UCSD-AML1 (cell line): ENCODE measurements around the gene CORO1C.
"Not testable (repeated sequence)": the region's sequence is repeated elsewhere in the genome, so short reads cannot be mapped to it uniquely, and the experiment has no call there.

Experiments used
- DNase-seq: peaks from one replicate; lab custom pipeline; 2025; ENCODE audit not compliant: unreplicated experiment; lab: John Stamatoyannopoulos, UW

CORO1C gene

GRCh38 chr12:108620236-108620879 lies 111.0 kb downstream of the CORO1C start:
- DNase-seq = no peak

DNA sequence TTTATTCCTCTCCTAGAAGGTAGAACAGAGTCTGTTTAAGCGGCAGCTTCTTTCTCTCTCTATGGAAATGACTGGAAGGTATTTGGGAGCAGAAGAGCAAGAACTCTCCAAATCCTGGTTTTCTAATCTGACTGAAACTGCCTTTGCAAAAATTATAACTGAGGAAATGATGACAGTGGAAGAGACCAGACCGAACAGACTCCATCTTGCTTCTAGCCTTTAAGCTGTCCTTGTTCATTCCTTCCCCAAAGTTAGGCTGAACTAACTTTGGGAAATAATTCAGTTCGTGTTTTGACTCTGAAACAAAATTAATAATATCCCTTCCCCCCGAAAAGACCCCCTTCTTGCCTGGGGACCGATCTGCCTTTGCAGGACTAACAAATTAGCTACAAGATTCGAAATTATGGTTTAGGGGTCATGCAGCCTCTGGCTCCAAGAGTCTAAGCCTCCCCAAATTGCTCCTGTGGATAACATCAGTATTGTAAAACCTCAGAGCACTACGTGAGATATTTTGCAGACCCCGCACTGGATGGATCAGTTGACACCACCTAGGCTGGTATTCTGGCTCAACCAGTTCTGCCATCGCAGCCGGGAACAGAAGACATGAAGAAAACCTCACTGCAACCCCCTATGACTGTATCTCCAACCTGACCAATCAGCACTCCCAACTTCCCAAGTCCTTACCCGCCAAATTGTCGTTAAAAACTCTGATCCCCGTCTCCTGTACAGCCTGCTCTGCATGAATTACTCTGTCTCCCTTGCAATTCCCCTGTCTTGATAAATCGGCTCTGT lies 111.8 kb downstream of the CORO1C start:
- DNase-seq = no peak

DNA sequence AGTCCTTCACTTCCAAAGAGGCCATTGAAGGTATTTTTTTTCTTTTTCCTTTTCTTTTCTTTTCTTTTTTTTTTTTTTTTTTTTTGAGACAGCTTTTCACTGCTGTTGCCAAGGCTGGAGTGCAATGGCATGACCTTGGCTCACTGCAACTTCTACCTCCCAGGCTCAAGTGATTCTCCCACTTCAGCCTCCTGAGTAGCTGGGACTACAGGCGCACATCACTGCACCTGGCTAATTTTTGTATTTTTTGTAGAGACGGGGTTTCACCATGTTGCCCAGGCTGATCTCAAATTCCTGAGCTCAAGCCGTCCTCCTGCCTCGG lies 112.4 kb downstream of the CORO1C start:
- not testable (repeated sequence) for DNase-seq

DNA sequence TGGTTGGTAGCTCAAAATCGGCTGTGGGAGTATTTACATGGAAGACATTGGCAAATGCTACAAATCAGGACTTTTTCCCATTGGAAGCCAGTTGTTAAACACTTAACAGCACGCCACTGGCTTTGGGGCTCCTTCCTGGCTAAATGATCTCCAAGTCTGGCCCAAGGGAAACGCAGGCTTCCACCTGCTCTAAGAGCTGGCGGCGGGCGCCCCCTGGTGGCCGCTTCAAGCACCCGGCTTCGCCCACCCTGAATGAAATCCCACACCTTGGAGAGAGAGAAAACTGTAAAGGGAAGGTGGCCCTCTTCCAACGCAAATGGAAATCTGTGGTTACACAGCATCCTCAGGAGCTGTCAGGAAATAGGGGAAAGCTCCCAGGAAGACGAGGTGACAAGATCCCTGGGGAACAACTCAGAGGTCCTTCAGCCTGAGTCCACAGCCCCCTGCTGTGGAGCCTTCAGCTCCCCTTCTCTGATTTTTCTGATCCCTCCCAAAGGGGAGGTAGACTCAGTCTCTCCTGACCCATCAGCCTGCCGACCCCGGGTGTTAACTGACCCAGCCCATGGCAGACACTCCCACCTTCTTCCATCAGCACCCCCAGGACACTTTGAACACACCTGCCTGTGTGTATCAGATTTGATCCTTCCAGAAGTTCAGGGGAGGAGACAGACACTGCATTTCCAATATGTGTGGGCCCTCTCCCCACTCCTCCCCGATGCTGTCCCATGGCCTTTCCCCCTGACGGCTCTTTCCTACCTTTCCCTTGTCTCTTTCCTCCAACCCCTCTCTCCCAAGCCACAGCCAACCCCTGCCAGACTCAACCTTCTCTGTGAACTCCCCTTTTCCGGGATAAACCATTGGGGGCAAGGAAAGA lies 113.0 kb downstream of the CORO1C start:
- DNase-seq = peak; percentile 82

DNA sequence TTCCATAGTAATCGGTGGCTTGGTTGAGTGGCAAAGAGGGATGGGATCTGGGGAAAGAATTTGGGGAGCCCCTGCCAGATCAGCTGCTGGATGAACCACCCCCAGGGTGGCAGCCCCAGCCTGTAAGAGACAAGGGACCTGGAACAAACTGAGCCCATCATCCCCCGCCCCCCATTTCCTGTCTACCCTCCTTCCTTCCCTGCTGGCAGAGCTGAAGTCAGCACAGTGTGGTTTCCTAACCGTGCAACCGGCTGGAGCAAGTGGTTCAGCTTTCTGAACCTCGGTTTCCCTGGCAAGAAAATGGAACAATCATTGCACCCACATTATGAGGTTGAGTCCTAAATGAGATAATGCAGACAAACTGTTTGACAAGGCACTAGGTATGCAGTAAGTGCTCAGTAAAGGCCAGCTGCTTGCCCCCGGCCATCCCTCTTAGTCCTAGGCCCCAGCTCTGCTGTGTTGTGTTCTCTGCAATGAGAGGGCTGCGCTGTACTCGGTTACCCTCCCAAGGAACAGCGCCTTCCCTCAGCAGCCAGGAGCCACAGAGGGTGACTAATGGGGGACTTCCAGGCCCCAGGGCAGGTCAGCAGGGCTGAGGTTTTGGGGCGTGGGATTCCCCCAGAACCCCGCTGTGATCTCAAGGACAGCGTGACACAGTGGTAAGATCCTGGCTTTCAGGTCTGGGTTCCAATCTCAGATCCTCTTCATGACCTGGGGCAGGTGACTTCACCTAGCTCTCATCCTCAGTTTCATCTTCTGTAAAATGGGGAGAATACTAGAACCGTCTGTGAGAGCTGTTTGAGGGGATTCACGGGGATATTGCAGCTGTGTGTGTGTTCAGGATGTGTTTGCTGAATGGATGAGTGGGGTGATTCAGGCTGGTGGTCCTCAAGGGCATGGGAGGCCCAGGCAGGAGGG lies 114.1 kb downstream of the CORO1C start:
- peak; percentile 63 for DNase-seq

GRCh38 chr12:108616359-108616758 lies 115.0 kb downstream of the CORO1C start:
- DNase-seq = no peak

DNA sequence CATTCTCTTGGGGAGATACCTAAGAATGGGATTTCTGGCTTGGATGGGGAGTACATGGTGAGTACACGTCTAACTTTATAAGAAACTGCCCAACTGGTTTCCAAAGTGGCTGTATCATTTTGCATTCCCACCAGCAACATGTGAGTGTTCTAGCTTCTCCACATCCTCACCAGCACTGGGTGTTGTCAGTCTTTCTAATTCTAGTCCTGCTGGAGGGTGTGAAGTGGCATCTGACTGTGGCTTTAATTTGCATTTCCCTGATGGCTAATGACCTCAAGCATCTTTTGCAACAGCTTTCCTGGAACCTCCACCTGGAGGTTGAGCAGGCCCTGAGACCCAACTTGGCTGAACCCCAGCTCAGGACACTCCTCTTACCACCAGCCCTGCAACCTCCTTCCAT lies 115.4 kb downstream of the CORO1C start:
- no peak for DNase-seq

DNA sequence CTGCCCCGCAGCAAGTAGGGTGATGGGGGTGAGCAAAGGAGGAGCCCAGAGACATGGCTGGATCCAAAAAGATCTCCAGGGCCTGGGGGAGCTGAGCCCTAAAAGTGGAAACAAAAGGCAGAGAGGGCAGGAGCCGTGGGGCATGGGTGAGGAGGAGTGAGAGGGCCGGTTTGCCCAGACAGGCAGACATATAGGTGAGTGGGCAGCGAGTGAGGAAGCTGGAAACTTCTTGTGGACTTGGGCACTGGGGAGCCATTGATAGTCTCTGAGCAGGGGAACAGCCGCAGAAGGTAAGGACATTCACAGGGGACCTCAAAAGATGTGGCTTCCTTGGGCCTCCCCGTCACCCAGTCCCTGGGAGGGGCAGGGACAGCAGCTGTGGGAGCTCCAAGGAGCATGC lies 116.7 kb downstream of the CORO1C start:
- DNase-seq = no peak

DNA sequence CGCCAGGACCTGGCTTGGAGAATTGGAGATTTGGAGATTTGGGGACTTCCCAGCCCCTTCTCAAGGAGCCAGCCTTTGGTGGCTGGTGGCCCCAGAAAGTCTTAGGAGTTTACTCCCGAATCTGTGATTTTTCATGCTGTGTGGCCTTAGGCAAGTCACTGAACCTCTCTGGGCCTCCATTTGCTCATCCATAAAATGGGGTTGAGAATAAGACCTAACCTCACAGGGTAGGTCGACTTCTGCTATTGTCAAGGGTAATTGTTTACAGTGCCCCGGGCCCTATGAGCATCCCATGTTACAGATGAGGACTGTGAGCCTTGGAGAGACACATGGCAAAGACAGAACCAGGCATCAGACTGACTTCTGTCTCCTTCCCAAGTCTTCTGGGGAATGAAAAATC lies 117.3 kb downstream of the CORO1C start:
- DNase-seq = no peak

DNA sequence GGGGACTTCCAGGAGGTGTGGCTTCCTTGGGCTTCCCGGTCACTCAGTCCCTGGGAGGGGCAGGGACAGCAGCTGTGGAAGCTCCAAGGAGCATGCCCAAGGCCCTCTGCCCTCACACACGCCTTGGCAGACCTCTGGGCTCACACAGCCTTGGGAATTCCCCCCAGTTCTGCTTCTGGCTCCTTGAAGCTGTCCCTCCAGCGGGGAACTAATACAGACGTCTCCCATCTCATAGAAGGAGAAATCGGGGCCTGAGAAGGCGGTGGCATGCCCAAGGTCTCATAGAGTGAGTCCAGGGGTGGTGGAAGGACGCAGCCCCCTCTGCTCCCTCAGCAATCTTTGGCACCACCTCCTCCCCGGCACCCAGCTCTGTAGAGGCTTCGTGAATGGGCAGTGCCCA lies 117.8 kb downstream of the CORO1C start:
- DNase-seq = no peak

DNA sequence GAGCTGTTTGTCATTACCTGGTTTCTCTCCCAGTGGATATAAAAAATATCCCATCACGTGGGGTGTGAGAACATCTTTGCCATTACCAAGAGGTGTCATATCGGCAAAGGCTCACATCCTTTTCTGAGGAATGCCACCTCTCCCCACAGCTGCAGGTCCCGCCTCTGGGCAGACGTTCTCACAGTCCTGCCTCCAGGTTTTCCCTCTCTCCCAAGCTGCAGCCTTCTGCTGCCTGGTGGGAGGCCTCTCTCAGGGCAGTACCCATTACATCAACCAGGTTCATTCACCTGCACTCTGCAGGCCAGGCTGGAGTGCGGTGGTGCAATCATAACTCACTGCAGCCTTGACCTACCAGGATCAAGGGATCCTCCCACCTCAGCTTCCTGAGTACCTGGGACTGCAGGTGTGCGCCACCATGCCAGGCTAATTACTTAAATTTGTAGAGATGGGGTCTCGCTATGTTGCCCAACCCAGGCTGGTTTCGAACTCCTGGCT lies 118.5 kb downstream of the CORO1C start:
- DNase-seq = no peak

DNA sequence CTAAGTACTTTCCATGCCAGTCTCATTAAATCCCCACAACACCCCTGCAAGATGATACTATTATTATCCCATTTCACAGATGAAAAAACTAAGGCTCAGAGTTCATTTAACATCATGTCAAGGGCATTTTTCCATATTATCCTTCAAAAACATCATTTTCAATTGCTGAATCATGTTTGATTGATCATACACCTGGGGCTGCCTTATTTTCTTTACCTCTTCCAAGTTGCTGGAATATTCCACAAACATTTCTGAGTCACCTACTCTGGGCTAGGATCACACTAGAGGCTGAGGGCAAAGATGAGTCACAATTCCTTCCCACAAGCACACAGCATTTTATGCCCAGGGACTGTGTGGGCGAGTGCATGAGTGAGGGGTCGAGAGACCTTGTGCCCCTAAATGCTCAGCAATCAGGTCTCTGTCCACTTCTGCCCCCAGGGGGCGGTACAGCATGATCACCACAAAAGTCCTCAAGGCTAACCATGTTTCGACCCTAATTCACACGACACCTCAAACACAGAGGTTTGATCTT lies 119.4 kb downstream of the CORO1C start:
- DNase-seq = peak; percentile 54

DNA sequence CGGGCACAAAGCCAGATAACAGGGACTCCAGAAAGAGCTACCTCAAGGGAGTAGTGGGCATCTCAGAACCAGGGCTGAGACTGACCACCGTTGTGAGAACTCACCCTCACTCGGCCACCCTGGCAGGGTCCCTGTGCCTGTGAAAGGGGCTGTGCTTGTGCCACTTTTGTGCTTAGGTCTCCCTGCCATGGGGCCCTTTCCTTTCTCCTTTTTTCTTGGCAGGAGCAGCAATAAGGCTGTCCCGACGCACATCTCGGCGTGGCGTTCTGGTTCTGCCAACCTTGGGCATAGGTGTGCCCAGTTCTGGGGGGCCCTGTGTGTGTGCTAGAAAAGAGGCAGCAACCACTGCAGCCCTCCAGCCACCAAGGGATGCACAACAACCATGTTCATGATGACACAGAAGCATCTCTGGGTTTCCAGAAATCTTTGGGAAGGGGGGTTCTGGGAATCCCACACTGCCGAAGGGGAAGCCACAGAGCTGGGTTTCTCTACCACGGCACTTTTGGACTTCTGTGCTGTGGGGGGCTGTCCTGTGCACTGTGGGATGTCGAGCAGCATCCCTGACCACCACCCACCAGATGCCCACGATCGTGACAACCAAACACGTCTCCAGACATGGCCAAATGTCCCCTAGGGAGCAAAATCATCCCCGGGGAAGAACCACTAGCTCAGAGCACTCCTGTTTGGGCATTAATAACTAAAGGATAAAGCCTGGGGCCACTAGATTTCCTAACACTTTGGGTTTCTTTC lies 120.3 kb downstream of the CORO1C start:
- DNase-seq = no peak

GRCh38 chr12:108610336-108610815 lies 120.9 kb downstream of the CORO1C start:
- DNase-seq = no peak

DNA sequence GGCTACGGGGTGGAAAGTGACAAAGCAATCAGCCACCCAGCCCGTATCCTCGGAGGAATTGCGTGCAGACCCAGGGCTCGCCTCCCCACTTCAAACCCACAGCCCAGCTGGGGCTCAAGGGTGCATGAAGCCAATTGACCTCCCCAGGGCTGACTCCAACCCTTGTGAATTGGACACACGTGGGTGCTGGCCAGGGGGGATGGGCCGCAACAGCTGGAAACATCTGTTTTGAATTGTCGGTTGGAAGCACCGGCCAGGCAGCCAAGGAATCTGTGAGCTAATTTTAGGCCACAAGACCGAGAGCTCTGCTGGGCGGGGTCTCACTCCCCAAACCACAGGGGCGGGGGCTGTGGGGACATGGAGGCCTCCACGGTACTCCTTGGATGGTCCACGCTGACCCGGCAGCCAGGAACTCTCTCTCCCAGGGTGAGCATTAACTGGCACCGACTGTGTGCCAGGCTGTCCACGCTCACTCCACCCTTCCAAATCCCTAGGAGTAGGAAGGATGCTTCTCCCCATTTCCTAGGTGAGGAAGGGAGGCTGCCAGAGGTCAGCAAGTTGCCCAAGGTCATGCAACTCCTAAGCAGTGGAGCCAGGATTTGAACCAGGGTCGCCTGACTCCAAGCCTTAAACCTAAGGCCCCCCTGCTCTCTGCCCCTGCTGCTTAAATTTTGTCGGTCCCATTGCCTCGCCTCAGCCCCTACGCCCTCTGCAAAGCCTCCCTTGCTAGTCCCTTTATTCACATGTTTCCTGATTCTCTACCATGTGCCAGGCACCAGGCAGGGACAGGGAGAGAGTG lies 121.6 kb downstream of the CORO1C start:
- peak; percentile 70 for DNase-seq

DNA sequence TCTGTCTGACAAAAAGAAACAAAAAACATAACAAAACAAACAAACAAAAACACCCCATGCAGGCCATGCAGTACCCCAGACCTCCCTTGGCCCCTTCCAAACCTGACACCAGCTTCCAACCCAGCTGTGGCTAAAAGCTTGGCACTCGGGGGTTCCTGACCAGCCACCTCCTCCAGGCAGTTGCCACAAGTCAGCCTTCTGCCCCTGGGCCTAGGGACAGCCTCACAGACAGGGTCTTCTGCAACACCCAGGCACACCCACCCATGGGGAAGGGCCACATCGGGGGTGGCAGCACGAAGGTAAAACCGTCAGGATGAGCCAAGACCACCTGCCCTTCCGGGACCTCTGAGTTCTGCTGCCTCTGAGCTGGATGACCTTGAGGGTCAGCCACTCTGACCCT lies 122.7 kb downstream of the CORO1C start:
- DNase-seq = no peak

- DNase-seq = no peak
Measured at GRCh38 chr12:108607981-108608600, 123.2 kb downstream of the CORO1C start.

DNA sequence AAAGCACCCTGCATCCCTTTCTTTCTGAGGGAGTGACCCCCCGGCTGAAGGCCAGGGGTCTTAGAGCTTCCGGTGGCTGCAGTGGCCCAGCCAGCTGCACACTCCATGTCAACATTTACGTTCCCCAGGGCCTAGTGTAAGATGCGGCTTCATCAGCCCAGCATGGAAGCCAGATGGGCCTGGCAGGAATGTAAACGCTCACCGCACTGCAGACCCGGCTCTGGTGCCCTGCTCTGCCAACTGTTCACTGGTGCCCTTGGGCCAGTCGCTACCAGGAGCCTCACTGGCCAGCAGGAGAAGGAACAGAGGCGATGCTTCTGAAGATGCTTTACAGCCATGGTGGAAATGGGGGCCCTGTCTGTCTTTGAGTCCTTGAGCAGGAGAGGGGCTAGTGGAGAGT lies 124.8 kb downstream of the CORO1C start:
- no peak for DNase-seq
